Measurements from ENCODE around the gene LAMP2. TPM values are rescaled to one million over a fixed set of nuclear protein-coding genes. Genes with fewer than 3 reads are reported as not detected.

Gene LAMP2
- total and polyA plus RNA-seq, 2 experiments from 2014 or later, result 24.4 to 40.9 TPM

GRCh38 chrX:120419463-120419862 lies 49.6 kb downstream of the LAMP2 start:
- Histone ChIP-seq H4K20me1 (replicated peaks; ENCODE audit: insufficient read depth) (no peaks in the 10 kb centered on the region), H3K27ac (ENCODE audit: low read depth) (no peak overlapping the region), H3K4me3 (no peak overlapping the region), H3K79me2 (replicated peaks; ENCODE audit: insufficient read depth) (no peaks in the 10 kb centered on the region), H2AFZ (no peak overlapping the region), H3F3A (replicated peaks; ENCODE audit: low read depth) (no peaks in the 10 kb centered on the region), H3K27me3 (ENCODE audit: insufficient read depth) (no peaks in the 10 kb centered on the region), H3K4me1 (ENCODE audit: insufficient read depth) (no peaks in the 10 kb centered on the region), H3K4me2 (no peak overlapping the region), H3K9me2 (ENCODE audit: insufficient read depth) (no peaks in the 10 kb centered on the region), H3K36me3 (ENCODE audit: insufficient read depth) (no peaks in the 10 kb centered on the region)
- H3K9me3 Mint-ChIP-seq, result no peaks in the 10 kb centered on the region
- no peak overlapping the region for H3K27ac Mint-ChIP-seq
- H3K27me3 Mint-ChIP-seq (ENCODE audit: insufficient read depth, low read depth, poor library complexity), result no peaks in the 10 kb centered on the region
- H3K4me1 Mint-ChIP-seq, result peaks cover 4% of the 10 kb centered on the region; the same call in 1 of the 3 replicates
- TF ChIP-seq NANOG (IDR thresholded peaks at IDR 0.05; ENCODE audit: borderline replicate concordance) (no peak), EZH2 (IDR thresholded peaks at IDR 0.05; ENCODE audit: low read depth, unreplicated experiment) (no peak)
- no peaks in the 10 kb centered on the region for H3K36me3 Mint-ChIP-seq (ENCODE audit: low read depth)
- DNase-seq (ENCODE audit: low spot score) (no peak), ATAC-seq (no peak)
- no peak overlapping the region for H3K4me3 Mint-ChIP-seq

- Histone ChIP-seq H3K4me2 (no peak overlapping the region), H3F3A (replicated peaks; ENCODE audit: low read depth) (no peaks in the 10 kb centered on the region), H3K79me2 (replicated peaks; ENCODE audit: insufficient read depth) (no peaks in the 10 kb centered on the region), H3K4me1 (ENCODE audit: insufficient read depth) (no peaks in the 10 kb centered on the region), H3K36me3 (ENCODE audit: insufficient read depth) (no peaks in the 10 kb centered on the region), H3K9me2 (ENCODE audit: insufficient read depth) (no peaks in the 10 kb centered on the region), H4K20me1 (replicated peaks; ENCODE audit: insufficient read depth) (no peaks in the 10 kb centered on the region), H3K27ac (ENCODE audit: low read depth) (no peak overlapping the region), H3K27me3 (ENCODE audit: insufficient read depth) (no peaks in the 10 kb centered on the region), H2AFZ (no peak overlapping the region), H3K4me3 (no peak overlapping the region)
- Mint-ChIP-seq H3K36me3 (ENCODE audit: low read depth) (peaks cover 12% of the 10 kb centered on the region), H3K4me3 (no peak overlapping the region), H3K4me1 (peaks cover 8% of the 10 kb centered on the region; the same call in 2 of the 3 replicates), H3K9me3 (peaks cover 17% of the 10 kb centered on the region), H3K27ac (no peak overlapping the region), H3K27me3 (ENCODE audit: insufficient read depth, low read depth, poor library complexity) (no peaks in the 10 kb centered on the region)
- peak; percentile 79 for ATAC-seq
- DNase-seq (ENCODE audit: low spot score), result peak; percentile 12
- TF ChIP-seq ZNF114 (CRISPR knock-in tag; IDR thresholded peaks at IDR 0.05) (no peak), STAT1 (IDR thresholded peaks at IDR 0.05; ENCODE audit: unreplicated experiment) (no peak), ETS1 (IDR thresholded peaks at IDR 0.05) (no peak), POLR2AphosphoS5 (IDR thresholded peaks at IDR 0.05; ENCODE audit: low read depth) (no peak), CTCF (conservative IDR thresholded peaks at IDR 0.05; ENCODE audit: low read depth in 2 of 2) (no peak), CREB1 (CRISPR knock-in tag; IDR thresholded peaks at IDR 0.05; ENCODE audit: low read depth) (no peak), ZNF331 (CRISPR knock-in tag; IDR thresholded peaks at IDR 0.05; ENCODE audit: low read depth) (no peak), REST (IDR thresholded peaks at IDR 0.05; ENCODE audit: unreplicated experiment) (no peak), NANOG (IDR thresholded peaks at IDR 0.05; ENCODE audit: borderline replicate concordance) (no peak), JUNB (IDR thresholded peaks at IDR 0.05; ENCODE audit: unreplicated experiment) (no peak), EZH2 (IDR thresholded peaks at IDR 0.05; ENCODE audit: low read depth, unreplicated experiment) (no peak)
Measured at GRCh38 chrX:120408168-120408567, 60.9 kb downstream of the LAMP2 start.
